Dermis blood vessel endothelial cell (primary cell): ENCODE results near the gene MPC2. TPM values are rescaled to one million over a fixed set of nuclear protein-coding genes. Genes with fewer than 3 reads are reported as not detected.
"Not testable (repeated sequence)": the region's sequence is repeated elsewhere in the genome, so short reads cannot be mapped to it uniquely, and the experiment has no call there.

ENCODE experiments used
- DNase-seq: peaks from one replicate; pipeline ENCODE4 v3.0.0; 2010
- total RNA-seq: library from RNA; depleted of rRNA; stranded (reverse); fragments of >200 nt; gene quantifications from 2 replicates; pipeline ENCODE4 v1.2.3, GENCODE V29; 2014

MPC2 gene
- total RNA-seq, 1 donor from 2014 or later = 21.6 TPM

GRCh38 chr1:167934426-167935215 lies 2.3 kb downstream of the MPC2 start:
- no peak for DNase-seq

- DNase-seq = no peak
Measured at GRCh38 chr1:167933788-167934187, 3.1 kb downstream of the MPC2 start.

DNA sequence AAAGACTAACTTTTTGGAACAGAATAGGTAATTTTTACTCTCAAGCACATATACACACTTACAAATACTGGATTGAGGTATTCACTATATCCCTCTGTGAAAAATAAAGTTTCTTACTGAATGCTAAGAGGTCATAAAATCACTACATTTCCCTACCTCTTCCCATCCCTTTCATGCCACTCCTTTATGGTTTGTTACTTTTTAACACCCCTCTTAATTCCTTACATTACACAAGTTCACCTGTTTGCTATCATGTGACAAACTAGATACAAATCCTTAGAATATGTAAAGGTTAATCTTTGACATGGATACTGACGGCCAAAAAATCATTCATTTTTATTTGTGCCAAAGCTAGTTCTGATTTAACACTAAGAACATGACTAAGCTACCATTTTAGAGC lies 7.1 kb downstream of the MPC2 start:
- DNase-seq = no peak

GRCh38 chr1:167928919-167929318 lies 8.0 kb downstream of the MPC2 start:
- not testable (repeated sequence) for DNase-seq

GRCh38 chr1:167928457-167928852 lies 8.4 kb downstream of the MPC2 start:
- DNase-seq = no peak

DNA sequence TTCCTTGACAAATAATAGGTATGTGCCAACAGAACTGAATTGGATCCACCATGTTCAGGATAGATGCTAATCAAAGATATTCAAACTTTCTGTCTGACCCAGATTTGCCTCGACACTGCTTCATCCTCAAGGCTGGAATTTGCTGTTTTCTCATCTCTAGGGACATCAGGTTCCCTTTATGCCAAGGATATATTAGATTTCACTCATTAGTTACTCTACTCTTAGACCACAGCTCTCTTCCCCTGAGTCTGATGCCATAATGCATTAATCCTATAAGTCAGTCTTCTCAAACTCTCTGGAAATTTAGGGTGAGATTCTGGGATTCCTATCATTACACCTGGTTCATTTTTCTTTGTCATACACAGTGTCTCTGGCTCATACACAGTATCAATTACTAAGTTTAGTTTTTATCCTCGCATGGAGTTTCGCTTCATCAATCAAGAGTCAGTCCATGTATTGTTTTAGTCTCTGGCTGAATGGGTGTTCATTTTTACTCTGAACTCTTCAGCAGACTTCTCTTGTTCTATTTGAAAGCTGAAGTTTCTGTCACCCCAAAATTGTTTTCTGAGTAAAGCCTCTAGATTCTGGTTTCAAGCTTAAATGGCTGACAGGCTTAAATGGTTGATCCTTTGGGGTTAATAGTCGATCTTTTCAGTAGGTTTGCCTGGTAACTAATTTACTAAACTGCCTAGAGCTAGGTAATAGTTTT lies 9.7 kb downstream of the MPC2 start:
- no peak for DNase-seq

DNA sequence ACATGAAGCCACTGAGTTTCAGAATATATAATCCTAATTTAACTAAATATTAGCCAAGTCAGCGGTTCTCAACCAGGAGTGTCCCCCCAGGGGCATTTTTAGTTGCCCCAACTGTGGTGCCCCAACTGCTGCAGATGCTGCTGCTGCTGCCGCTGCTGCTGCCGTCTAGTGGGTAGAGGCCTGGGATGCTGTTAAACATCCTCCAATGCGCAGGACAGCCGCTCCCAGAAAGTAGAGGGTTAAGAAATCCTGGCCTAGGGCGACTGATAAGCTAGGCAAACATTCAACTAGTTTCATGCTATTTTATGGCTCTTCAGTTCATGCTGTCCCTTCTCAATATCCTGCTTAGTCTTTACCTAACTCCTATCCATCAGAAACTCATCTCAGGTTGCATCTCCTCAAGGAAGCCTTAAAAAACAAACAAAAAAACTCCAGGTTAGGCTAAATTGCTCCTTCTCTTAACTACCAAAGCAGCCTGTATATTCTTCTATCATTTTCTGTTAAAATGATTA lies 10.3 kb downstream of the MPC2 start:
- DNase-seq = no peak

GRCh38 chr1:167924543-167925231 lies 12.2 kb downstream of the MPC2 start:
- no peak for DNase-seq

DNA sequence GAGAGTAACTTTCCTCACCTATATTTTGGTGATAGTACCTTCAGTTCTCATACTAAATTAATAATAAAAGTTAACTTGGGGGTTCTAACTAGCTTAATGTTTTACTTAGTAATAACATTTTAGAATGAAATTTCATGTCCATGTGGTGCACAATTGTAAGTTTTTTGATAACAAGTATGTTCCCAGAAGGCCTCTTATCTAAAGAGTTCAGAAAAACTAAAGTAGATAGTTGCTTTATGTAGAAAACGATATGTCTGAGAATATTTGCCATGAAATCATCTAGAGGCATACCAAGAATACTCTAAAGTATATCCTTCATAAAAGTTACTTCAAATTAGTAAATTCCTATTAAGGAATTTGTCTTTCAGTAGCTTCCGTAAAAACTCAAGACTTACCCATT lies 12.8 kb downstream of the MPC2 start:
- no peak for DNase-seq

- no peak for DNase-seq
Measured at GRCh38 chr1:167923324-167924056, 13.4 kb downstream of the MPC2 start.

DNA sequence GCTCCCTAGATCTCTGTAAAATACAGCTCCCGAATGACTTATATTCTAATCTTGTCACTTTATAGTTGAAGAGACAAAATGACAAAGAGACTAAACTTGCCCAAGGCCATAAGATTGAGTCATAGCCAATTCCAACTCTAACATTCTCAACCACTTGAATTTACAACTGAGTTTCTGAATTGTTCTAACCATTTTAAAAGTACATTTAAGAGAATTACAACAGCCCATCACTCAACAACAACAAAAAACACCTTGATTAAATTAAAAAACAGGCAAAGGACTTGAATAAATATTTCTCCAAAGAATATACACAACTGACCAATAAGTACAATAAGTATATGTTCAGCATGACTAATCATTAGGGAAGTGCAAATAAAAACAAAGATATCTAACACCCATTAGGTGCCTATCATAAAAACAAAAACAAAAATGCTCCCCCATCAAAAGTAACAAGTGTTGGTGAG lies 14.2 kb downstream of the MPC2 start:
- DNase-seq = no peak

- no peak for DNase-seq
Measured at GRCh38 chr1:167922023-167922422, 14.8 kb downstream of the MPC2 start.

GRCh38 chr1:167916766-167917511 lies 19.9 kb downstream of the MPC2 start:
- DNase-seq = no peak

GRCh38 chr1:167915569-167915968 lies 21.3 kb downstream of the MPC2 start:
- DNase-seq = no peak

DNA sequence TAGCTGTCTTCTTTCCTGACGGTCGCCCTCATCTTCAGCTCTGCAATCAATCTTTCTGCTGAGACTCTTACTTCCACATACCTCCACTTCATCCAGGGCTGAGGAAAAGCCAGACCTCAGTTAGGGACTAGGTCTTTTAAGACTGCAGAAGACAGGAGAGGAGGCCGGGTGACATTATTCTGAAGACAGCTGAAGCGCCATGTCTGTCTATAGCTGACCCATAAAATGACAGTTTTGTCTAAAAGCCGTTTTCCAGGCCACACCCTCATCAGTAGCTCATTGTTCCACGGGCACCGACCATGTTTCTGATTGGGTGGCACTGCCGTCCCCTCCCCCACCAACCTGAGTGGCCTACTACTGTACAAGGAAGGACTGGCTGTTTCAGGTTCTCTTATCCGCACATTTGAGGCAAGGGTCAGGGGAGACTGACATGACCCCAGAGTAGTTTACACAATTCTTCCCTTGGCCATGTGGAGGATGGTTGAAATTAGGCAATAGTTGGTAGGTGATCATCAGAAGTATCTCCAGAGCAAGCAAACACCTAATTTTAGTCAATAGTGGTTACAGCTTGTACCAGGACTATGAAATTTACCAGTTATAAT lies 22.9 kb downstream of the MPC2 start, which contains the start of gene ADCY10:
TSS of gene ADCY10 (minus strand) at position 240 of the 602 bp plus-strand sequence. CDS start 8,994 bp downstream, outside the sequence.
- no peak for DNase-seq

GRCh38 chr1:167912294-167912693 lies 24.6 kb downstream of the MPC2 start:
- DNase-seq = no peak

GRCh38 chr1:167911413-167911812 lies 25.5 kb downstream of the MPC2 start:
- no peak for DNase-seq

GRCh38 chr1:167910530-167910929 lies 26.3 kb downstream of the MPC2 start:
- DNase-seq = no peak

GRCh38 chr1:167909691-167910180 lies 27.1 kb downstream of the MPC2 start:
- no peak for DNase-seq

GRCh38 chr1:167905671-167906070 lies 31.2 kb downstream of the MPC2 start:
- DNase-seq = no peak

DNA sequence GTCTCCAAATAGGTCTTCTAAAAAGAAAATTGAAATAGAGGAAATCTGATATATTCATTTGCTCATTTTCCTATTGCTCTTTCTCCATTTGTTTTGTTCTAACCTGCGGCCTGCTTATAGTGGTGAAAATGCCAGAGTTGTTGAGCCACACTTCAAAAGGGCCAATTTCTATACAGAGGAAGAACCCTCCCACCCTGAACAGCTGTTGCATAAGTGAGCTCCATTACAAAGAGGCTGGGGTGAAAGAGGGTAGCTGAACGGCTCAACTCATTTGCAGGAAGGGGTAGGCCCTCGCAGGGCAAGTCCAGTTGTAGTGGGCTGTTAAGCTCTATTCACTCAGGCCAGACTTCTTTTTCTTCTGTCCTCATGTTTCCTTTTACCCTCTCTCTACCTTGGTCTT lies 31.7 kb downstream of the MPC2 start:
- peak; percentile 7 for DNase-seq
